Tibial nerve (tissue), 4 donors: ENCODE measurements around the gene JAG2.

Source experiments
- EP300 ChIP-seq, 2 donors: sonication (generic); formaldehyde crosslinking; IDR thresholded peaks; one replicate each; pipeline ENCODE4 v1.6.1; 2017; ENCODE audit warnings: antibody characterized with exemption in 2 of 2, mild to moderate bottlenecking in 1 of 2
- POLR2A ChIP-seq, 2 donors: fragments of 450-650 bp; IDR thresholded peaks; one replicate each; pipeline ENCODE4 v1.6.1; 2017; ENCODE audit warnings: antibody characterized with exemption in 2 of 2, mild to moderate bottlenecking in 2 of 2, moderate library complexity in 2 of 2
- TF ChIP-seq, protein P1 (sequence below), 5 experiments: fragments of 200-600 bp in 3 of 5; fragments of 450-650 bp in 2 of 5; sonication (generic) in 3 of 5; IDR thresholded peaks; one replicate each; pipeline ENCODE4 v1.5.1; 2016 to 2019; ENCODE audit warnings: antibody characterized with exemption in 5 of 5, mild to moderate bottlenecking in 3 of 5, moderate library complexity in 2 of 5

DNA sequence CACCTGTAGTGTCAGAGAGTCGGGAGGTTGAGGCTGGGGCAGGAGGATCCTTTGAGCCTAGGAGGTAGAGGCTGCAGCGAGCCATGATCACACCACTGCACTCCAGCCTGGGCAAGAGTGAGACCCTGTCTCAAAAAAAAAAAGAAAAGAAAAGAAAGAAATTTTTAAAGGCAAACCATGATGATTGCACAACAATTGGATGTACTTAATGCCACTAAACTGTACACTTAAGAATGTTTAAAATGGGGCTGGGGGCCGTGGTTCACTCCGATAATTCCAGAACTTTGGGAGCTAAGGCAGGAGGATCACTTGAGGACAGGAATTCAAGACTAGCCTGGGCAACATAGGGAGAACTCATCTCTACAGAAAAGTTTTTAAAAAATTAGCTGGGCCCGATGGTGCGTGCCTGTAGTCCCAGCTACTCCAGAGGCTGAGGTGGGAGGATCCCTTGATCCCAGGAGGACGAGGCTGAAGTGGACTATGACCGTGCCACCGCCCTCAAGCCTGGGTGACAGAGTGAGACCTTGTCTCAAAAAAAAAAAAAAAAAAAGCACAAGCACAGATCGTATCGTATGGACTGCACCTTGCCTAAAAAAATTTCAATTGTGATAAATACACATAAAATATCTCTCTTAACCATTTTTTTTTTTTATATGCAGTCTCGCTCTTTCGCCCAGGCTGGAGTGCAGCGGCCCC lies 32.7 kb downstream of the JAG2 start:
- TF ChIP-seq, protein P1, sequence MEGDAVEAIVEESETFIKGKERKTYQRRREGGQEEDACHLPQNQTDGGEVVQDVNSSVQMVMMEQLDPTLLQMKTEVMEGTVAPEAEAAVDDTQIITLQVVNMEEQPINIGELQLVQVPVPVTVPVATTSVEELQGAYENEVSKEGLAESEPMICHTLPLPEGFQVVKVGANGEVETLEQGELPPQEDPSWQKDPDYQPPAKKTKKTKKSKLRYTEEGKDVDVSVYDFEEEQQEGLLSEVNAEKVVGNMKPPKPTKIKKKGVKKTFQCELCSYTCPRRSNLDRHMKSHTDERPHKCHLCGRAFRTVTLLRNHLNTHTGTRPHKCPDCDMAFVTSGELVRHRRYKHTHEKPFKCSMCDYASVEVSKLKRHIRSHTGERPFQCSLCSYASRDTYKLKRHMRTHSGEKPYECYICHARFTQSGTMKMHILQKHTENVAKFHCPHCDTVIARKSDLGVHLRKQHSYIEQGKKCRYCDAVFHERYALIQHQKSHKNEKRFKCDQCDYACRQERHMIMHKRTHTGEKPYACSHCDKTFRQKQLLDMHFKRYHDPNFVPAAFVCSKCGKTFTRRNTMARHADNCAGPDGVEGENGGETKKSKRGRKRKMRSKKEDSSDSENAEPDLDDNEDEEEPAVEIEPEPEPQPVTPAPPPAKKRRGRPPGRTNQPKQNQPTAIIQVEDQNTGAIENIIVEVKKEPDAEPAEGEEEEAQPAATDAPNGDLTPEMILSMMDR (IDR thresholded peaks at IDR 0.05), result no peak
- no peak for TF ChIP-seq POLR2A (IDR thresholded peaks at IDR 0.05)
- no peak for TF ChIP-seq EP300 (IDR thresholded peaks at IDR 0.05)
